GM12878 (cell line): ENCODE results near the gene SOX10. TPM values are rescaled to one million over a fixed set of nuclear protein-coding genes. Genes with fewer than 3 reads are reported as not detected.

Source experiments
- ATAC-seq: fragments of 200-7000 bp; cut with Tn5 transposase; 3 replicates; pipeline ENCODE4 v1.9.1; 2020; ENCODE audit warnings: mild to moderate bottlenecking, moderate library complexity
- BruUV-seq: library from RNA; stranded (reverse); fragments of 400-500 nt; replicated peaks from 2 replicates; lab custom pipeline; 2021; lab: Mats Ljungman, UMichigan
- CTCF ChIA-PET: fragments of 300-600 bp; sonication (Branson Sonifier 250); formaldehyde crosslinking; extraction: SDS; loops from one replicate; lab custom pipeline; 2021; ENCODE audit warnings: inconsistent platforms; lab: Yijun Ruan, JAX
- POLR2A ChIA-PET: fragments of 350-600 bp; formaldehyde crosslinking; extraction: SDS; loops from one replicate; lab custom pipeline; 2021; ENCODE audit warnings: inconsistent platforms; lab: Charles Lee
- RAD21 ChIA-PET: fragments of 300-600 bp; sonication (Branson Sonifier 250); formaldehyde crosslinking; loops from one replicate; lab custom pipeline; 2023; ENCODE audit warnings: antibody characterized with exemption; ENCODE audit not compliant: unreplicated experiment; lab: Charles Lee
- SMC1A ChIA-PET: fragments of 300-600 bp; sonication (Branson Sonifier 250); formaldehyde crosslinking; loops from one replicate; lab custom pipeline; 2023; ENCODE audit not compliant: unreplicated experiment, uncharacterized antibody; lab: Charles Lee
- DNase-seq: peaks from one replicate; pipeline ENCODE4 v3.0.0-alpha.2; 2011; ENCODE audit warnings: low read depth, low spot score
- FAIRE-seq: peaks from 3 replicates; lab custom pipeline; 2011; peaks lifted over from hg19 to GRCh38; lab: Jason Lieb, UNC
- H2AFZ ChIP-seq: 2 replicates; pipeline ENCODE4 v1.6.0; 2011; ENCODE audit warnings: low read depth, low read length, control low read depth; ENCODE audit not compliant: control insufficient read depth
- H3K27ac ChIP-seq: 2 replicates; pipeline ENCODE4 v1.5.1; 2011; ENCODE audit warnings: control low read depth; ENCODE audit not compliant: control insufficient read depth, insufficient read depth
- H3K27me3 ChIP-seq, 2 experiments: replicated peaks in 1 of 2; 2 replicates each; pipeline versions ENCODE4 v1.6.0 to v1.6.1; 2011; ENCODE audit warnings: low read length in 1 of 2; ENCODE audit not compliant: control insufficient read depth in 2 of 2, insufficient read depth in 2 of 2
- H3K36me3 ChIP-seq, 2 experiments: 2 replicates each; pipeline ENCODE4 v1.5.1; 2011; ENCODE audit warnings: low read length in 1 of 2; ENCODE audit not compliant: control insufficient read depth in 2 of 2, insufficient read depth in 2 of 2
- H3K4me1 ChIP-seq: 2 replicates; pipeline ENCODE4 v1.6.1; 2011; ENCODE audit warnings: mild to moderate bottlenecking, low read length, moderate library complexity, mixed read lengths; ENCODE audit not compliant: control insufficient read depth, insufficient read depth
- H3K4me2 ChIP-seq: 2 replicates; pipeline ENCODE4 v1.6.0; 2011; ENCODE audit warnings: control low read depth; ENCODE audit not compliant: control insufficient read depth, insufficient read depth
- H3K4me3 ChIP-seq: fragments of 200-600 bp; sonication (generic); 2 replicates; pipeline ENCODE4 v1.5.1; 2016
- H3K79me2 ChIP-seq: 2 replicates; pipeline ENCODE4 v1.6.0; 2011; ENCODE audit warnings: low read length; ENCODE audit not compliant: control insufficient read depth, insufficient read depth
- H3K9ac ChIP-seq: 2 replicates; pipeline ENCODE4 v1.8.0; 2011; ENCODE audit warnings: low read length, control low read depth, mixed read lengths; ENCODE audit not compliant: control insufficient read depth, insufficient read depth
- H3K9me3 ChIP-seq: replicated peaks from 3 replicates; pipeline ENCODE4 v1.5.1; 2011; ENCODE audit warnings: mild to moderate bottlenecking, low read length; ENCODE audit not compliant: control insufficient read depth, insufficient read depth
- H4K20me1 ChIP-seq: 2 replicates; pipeline ENCODE4 v1.6.0; 2011; ENCODE audit not compliant: control insufficient read depth, insufficient read depth
- ELK1 ChIP-seq: IDR thresholded peaks from 2 replicates; pipeline ENCODE4 v1.6.1; 2012; ENCODE audit warnings: low read depth, low read length, improper control_type of control experiment
- GABPA ChIP-seq: IDR thresholded peaks from 2 replicates; pipeline ENCODE4 v1.6.1; 2014; ENCODE audit warnings: antibody characterized with exemption, low read depth, mild to moderate bottlenecking, inconsistent platforms
- JUND ChIP-seq: IDR thresholded peaks from 2 replicates; pipeline ENCODE4 v1.6.1; 2012; ENCODE audit warnings: low read depth, mild to moderate bottlenecking, low read length, improper control_type of control experiment, moderate library complexity
- MTA2 ChIP-seq: fragments of 450-650 bp; IDR thresholded peaks from 2 replicates; pipeline ENCODE4 v1.6.1; 2016; ENCODE audit warnings: low read depth, mild to moderate bottlenecking, moderate library complexity
- NFXL1 ChIP-seq: fragments of 450-650 bp; IDR thresholded peaks from 2 replicates; pipeline ENCODE4 v1.6.1; 2017; ENCODE audit warnings: antibody characterized with exemption, mild to moderate bottlenecking, borderline replicate concordance
- PKNOX1 ChIP-seq: fragments of 450-650 bp; IDR thresholded peaks from 2 replicates; pipeline ENCODE4 v1.6.1; 2016; ENCODE audit warnings: mild to moderate bottlenecking
- PRDM15 ChIP-seq: fragments of 450-650 bp; formaldehyde crosslinking; IDR thresholded peaks from 2 replicates; pipeline ENCODE4 v1.4.0; 2020; ENCODE audit warnings: mild to moderate bottlenecking, moderate library complexity
- RAD51 ChIP-seq: fragments of 450-650 bp; IDR thresholded peaks from 2 replicates; pipeline ENCODE4 v1.6.1; 2016; ENCODE audit warnings: moderate library complexity, mild to moderate bottlenecking, inconsistent platforms
- ZBED1 ChIP-seq: IDR thresholded peaks from 2 replicates; pipeline ENCODE4 v1.6.1; 2016; ENCODE audit warnings: borderline replicate concordance
- WGBS: methylation state at CpG from one replicate; pipeline ENCODE4 v1.1.6; 2016; ENCODE audit warnings: low lambda C conversion rate; ENCODE audit not compliant: insufficient replicate concordance, insufficient coverage; ENCODE audit errors: missing lambda C conversion rate; 5-methylcytosine and 5-hydroxymethylcytosine counted together
- in situ Hi-C: fragments of 300-500 bp; cut with MboI; formaldehyde crosslinking; loops from 9 replicates; pipeline ENCODE4 v1.14.3; 2018; ENCODE audit warnings: mixed read lengths
- intact Hi-C: fragments of 100-400 bp; cut with micrococcal nuclease; formaldehyde crosslinking; loops from one replicate; pipeline ENCODE4 v1.14.2; 2022; ENCODE audit not compliant: unreplicated experiment
- polyA plus RNA-seq, 11 experiments: library from polyadenylated mRNA; depleted of rRNA in 4 of 11; unstranded in 6 of 11; stranded (reverse) in 5 of 11; fragments of >200 nt; fragmentation: Nextera tagmentation in 4 of 11; fragmentation: Illumina TruSeq in 1 of 11; extraction: Ambion mirVana in 4 of 11; extraction: Trizol in 1 of 11; gene quantifications; 1 replicate in 1 of 11; 2 replicates in 10 of 11; pipeline versions ENCODE4 v1.2.1 to v1.2.3, GENCODE V29; 2011 to 2016; ENCODE audit warnings: inconsistent platforms in 2 of 11, missing spikeins in 2 of 11, low read depth in 1 of 11
- total RNA-seq, 4 experiments: library from RNA; depleted of rRNA in 3 of 4; stranded (reverse); fragments of >200 nt in 3 of 4; fragmentation: Illumina TruSeq in 1 of 4; extraction: Trizol in 1 of 4; gene quantifications; 2 replicates each; pipeline versions ENCODE4 v1.2.1 to v1.2.3, GENCODE V29; 2013 to 2021

The SOX10 gene
- total and polyA plus RNA-seq, 10 of the 15 experiments (the other 5 are each of a cell fraction or from before 2014, with no cell fraction given) = 0.05 TPM; not detected in 9

GRCh38 chr22:37954686-37955085, 29.7 kb downstream of the SOX10 start:
- ATAC-seq (no peak), FAIRE-seq (no peak), DNase-seq (no peak)
- peaks cover 6 to 20% of the 10 kb centered on the region in 2 experiments for H3K36me3 ChIP-seq
- H3K9me3 ChIP-seq = no peaks in the 10 kb centered on the region
- H4K20me1 ChIP-seq = no peaks in the 10 kb centered on the region
- 0 out of 4 replicates have a peak, but pooled peaks cover 0 to 1% of the 10 kb centered on the region in 2 experiments for H3K27me3 ChIP-seq
- ChIA-PET POLR2A (interaction anchor here (0.6 to 1.1 kb wide), 4 partner anchors 9 to 296 kb away, joined by 4 read pairs; no protein-coding TSS in a partner anchor), SMC1A (interaction anchor here (1.2 to 2.7 kb wide), 2 partner anchors 11 to 147 kb away, joined by 3 to 15 read pairs; partner anchors contain the start of gene GCAT), RAD21 (interaction anchor here (0.7 to 2.5 kb wide), 3 partner anchors 20 to 346 kb away, joined by 3 to 7 read pairs (median 3); no protein-coding TSS in a partner anchor), CTCF (interaction anchor here (0.6 to 4.8 kb wide), 12 partner anchors 8 to 1456 kb away, joined by 3 to 42 read pairs (median 3); partner anchors contain the start of genes GALR3 and MICALL1)
- H3K27ac ChIP-seq = no peak overlapping the region
- H3K4me3 ChIP-seq = peak overlapping the region; percentile 89
- TF ChIP-seq ZBED1 = no peak
- TF ChIP-seq PRDM15 (CRISPR knock-in tag) = no peak
- no peak for TF ChIP-seq NFXL1
- TF ChIP-seq JUND = no peak
- no peak for TF ChIP-seq RAD51
- TF ChIP-seq PKNOX1 = no peak
- TF ChIP-seq MTA2 = no peak
- no peak for TF ChIP-seq ELK1
- TF ChIP-seq GABPA = no peak
- peak overlapping the region; percentile 78 for H3K4me2 ChIP-seq
- peaks cover 4% of the 10 kb centered on the region; the same call in 1 of the 2 replicates for H3K4me1 ChIP-seq
- in situ Hi-C loops = no loop called here
- no peak overlapping the region for H2AFZ ChIP-seq
- 78% methylated on average over 4 of the region's 4 CpGs for WGBS
- H3K9ac ChIP-seq = peak overlapping the region; percentile 33; the same call in 1 of the 2 replicates
- no TSS peak for BruUV-seq
- intact Hi-C loops = no loop called here
- peaks cover 15% of the 10 kb centered on the region for H3K79me2 ChIP-seq
